Embryonic facial prominence (tissue), 1 donor: ENCODE measurements around the gene NKTR.

Experiments
- DNase-seq: peaks from one replicate; pipeline ENCODE4 v3.0.0-alpha.2; 2016; ENCODE audit errors: extremely low spot score

NKTR gene

DNA sequence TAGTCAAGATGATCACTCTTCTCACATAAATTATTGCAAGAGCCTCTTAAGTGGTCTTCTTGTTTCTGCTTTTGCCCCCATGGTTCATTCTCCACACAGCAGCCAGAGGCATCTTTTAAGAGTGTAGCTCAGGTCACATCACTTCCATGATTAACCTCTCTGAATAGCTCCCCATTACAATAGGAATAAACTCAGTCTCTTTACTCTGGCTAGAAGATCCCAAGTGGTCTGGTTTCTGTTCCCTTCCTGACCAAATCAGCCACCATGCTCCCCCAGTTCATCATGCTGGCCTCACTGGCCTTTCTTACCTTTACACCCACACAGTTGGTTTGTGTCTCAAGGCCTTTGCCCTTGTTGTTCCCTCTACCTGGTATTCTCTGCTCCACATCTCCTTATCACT, 93.9 kb downstream of the NKTR start:
- no peak for DNase-seq

DNA sequence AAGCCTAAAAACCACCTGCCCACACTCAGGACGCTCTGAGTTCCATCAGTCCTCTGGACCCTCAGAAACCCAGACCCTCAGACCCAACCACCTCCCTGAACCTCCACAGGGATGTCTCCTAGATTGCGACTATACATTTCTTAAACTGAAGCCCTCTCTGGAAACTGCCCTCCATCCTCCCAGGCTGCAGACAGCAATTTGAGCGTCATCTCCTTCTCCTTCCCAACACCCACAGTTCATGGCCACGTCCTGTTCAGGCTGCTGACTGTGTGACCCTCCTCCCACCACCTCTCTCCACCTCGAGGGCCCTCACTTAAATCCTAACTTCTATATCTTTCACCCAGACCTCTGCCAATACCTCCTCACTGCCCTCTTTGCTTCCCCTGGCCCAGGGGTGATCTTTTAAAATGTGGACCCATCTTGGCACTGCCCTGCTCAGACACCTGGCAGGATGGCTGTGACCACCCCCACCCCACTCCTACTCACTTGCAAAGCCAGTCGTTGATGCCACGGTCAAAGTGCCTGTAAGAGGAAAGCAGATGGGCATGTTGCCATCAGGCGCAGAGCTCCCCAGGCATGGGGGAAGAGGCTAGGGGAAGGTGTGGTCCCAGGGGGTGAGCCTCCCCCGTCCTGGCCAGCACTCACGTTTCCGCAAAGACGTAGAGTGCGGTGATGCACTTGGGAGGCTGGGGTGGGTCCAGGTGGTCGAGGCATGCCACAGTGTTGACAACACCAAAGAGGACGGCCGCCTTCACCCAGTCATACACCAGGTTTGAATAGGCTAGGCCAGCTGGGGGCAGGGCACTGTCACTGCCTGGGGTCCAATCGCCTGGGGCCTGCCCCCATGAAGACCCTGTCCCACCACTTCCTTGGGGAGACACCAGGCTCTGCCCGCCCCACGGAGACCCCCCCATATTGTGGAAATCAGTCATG, 96.1 kb downstream of the NKTR start:
- no peak for DNase-seq

DNA sequence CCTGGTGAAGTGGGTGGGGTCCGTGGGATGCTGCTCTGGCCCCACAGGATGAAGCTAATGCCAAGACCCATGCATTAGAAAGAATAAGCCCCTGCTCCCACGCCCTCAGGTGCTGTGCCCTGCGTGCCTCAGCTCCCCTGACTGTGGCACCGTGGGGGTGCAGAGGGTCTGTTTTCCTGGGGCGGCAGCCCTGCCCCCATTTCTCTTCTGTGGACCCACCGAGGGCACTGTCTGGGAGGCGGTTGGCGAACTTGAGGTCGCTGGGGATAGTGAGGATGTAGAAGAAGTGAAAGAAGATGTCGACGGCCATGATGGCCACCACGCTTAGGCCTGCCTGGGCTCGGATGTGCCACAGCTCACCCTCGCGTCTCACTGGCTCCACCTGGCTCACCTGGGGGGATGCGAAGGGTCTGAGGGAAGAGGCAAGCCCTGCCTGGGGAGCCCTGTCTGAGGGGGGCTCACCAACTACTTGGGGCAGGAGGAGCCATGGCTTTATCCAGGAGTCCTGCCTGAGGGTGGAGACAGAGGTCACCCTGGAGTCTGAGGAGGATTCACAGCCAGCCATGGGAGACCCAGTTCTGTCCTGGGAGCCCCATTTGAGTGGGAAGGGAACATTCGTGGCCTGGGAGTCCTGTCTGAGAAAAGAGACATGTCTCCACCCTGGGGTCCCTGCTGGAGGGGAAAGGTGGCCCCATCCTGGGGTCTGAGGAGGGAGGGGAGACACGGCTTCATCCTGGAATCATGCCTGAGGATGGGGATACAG, 97.0 kb downstream of the NKTR start:
- DNase-seq, result no peak
